Esophagus muscularis mucosa (tissue), 4 donors: ENCODE measurements around the gene ESPL1.

Experiments
- CTCF ChIP-seq, 3 experiments: fragments of 200-600 bp in 2 of 3; fragments of 450-650 bp in 1 of 3; sonication (generic) in 2 of 3; IDR thresholded peaks; one replicate each; pipeline ENCODE4 v1.5.1; 2017 to 2019; ENCODE audit warnings: antibody characterized with exemption in 3 of 3, mild to moderate bottlenecking in 2 of 3, moderate library complexity in 1 of 3
- EP300 ChIP-seq: sonication (generic); formaldehyde crosslinking; IDR thresholded peaks from one replicate; pipeline ENCODE4 v1.6.1; 2017; ENCODE audit warnings: antibody characterized with exemption
- POLR2AphosphoS5 ChIP-seq, 2 donors: sonication (generic); formaldehyde crosslinking; IDR thresholded peaks; one replicate each; pipeline ENCODE4 v1.6.1; 2017; ENCODE audit warnings: antibody characterized with exemption in 2 of 2

- TF ChIP-seq POLR2AphosphoS5 (IDR thresholded peaks at IDR 0.05) = no peak
- no peak for TF ChIP-seq CTCF (IDR thresholded peaks at IDR 0.05)
- TF ChIP-seq EP300 = no peak
These were observed 30.1 kb downstream of the ESPL1 start for GRCh38 chr12:53298164-53298563.
